Calu3 (cell line): ENCODE data around the gene RPS15. TPM values are rescaled to one million over a fixed set of nuclear protein-coding genes. Genes with fewer than 3 reads are reported as not detected.
A peak's percentile ranks its signal among the peaks of the same experiment; 100 is the strongest.
"Not testable (repeated sequence)": the region's sequence is repeated elsewhere in the genome, so short reads cannot be mapped to it uniquely, and the experiment has no call there.

Experiments
- BruUV-seq: library from RNA; stranded (reverse); fragments of 400-500 nt; replicated peaks from 2 replicates; lab custom pipeline; 2021; lab: Mats Ljungman, UMichigan
- CTCF ChIA-PET: fragments of 300-600 bp; sonication (Branson Sonifier 250); formaldehyde crosslinking; loops from one replicate; lab custom pipeline; 2022; ENCODE audit warnings: antibody characterized with exemption; lab: Charles Lee
- DNase-seq: peaks from one replicate; pipeline ENCODE4 v3.0.0; 2022
- H3K27ac Mint-ChIP-seq: one replicate; pipeline ENCODE4 v1.8.0; 2022; ENCODE audit warnings: mixed read lengths; ENCODE audit not compliant: unreplicated experiment
- H3K27me3 Mint-ChIP-seq: one replicate; pipeline ENCODE4 v1.8.0; 2022; ENCODE audit warnings: mixed read lengths; ENCODE audit not compliant: unreplicated experiment
- H3K36me3 Mint-ChIP-seq: one replicate; pipeline ENCODE4 v1.8.0; 2022; ENCODE audit warnings: mild to moderate bottlenecking, moderate library complexity, mixed read lengths; ENCODE audit not compliant: insufficient read depth, unreplicated experiment
- H3K4me1 Mint-ChIP-seq: one replicate; pipeline ENCODE4 v1.8.0; 2022; ENCODE audit warnings: mild to moderate bottlenecking, low read depth, mixed read lengths; ENCODE audit not compliant: unreplicated experiment
- H3K4me3 Mint-ChIP-seq: one replicate; pipeline ENCODE4 v1.8.0; 2022; ENCODE audit warnings: mild to moderate bottlenecking, low read depth, moderate library complexity, mixed read lengths; ENCODE audit not compliant: unreplicated experiment
- H3K9me3 Mint-ChIP-seq: one replicate; pipeline ENCODE4 v1.8.0; 2022; ENCODE audit warnings: low read depth, mixed read lengths; ENCODE audit not compliant: unreplicated experiment
- intact Hi-C: fragments of 100-400 bp; cut with micrococcal nuclease; formaldehyde crosslinking; loops from one replicate; pipeline ENCODE4 v1.10.0; 2022; ENCODE audit not compliant: unreplicated experiment
- total RNA-seq: library from RNA; stranded (reverse); gene quantifications from 2 replicates; pipeline ENCODE4 v1.2.3, GENCODE V29; 2022
- TF ChIP-seq, protein P1 (sequence below): fragments of 200-600 bp; IDR thresholded peaks from one replicate; pipeline ENCODE4 v1.8.0; 2022; ENCODE audit warnings: antibody characterized with exemption; ENCODE audit not compliant: unreplicated experiment

The RPS15 gene
- total RNA-seq, 1 experiment from 2014 or later = 628 TPM

DNA sequence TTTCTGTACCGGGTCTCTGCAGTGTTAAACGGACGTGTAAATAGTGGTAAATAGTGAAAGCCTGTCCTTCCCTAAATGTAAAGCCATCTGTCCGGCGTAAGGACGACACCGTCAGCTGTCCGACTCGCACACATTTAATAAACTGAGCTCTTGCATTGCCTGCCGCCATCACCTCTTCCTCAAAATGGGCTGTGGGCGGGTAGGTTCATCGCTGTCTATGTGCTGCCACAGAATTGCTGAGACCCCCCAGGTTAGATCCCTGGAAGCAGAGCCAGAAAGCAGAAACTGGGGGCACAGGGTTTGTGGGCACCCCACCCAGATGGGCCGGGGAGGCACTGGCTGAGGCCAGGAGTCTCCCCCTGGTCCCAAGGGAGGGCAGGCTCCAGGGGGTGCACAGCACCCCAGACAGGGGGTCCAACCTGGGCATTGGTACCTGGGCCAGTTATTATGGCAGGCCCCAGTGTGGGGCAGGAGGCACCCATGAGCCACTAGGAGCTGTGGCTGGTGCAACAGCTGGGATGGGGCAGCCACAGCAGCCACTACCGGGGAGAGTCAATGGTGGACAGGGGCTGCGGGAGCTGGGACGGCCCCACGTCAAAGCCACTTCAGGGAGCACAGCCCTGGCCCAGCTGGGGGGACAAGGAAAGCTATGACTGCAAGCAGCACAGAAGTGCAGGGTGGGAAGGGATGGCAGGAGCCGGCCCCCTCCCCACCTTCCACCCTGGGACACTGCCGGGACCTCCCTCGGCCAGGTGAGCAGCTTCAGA is 35.1 kb downstream of the RPS15 start:
- Mint-ChIP-seq H3K4me3 (no peak overlapping the region), H3K9me3 (no peaks in the 10 kb centered on the region), H3K27me3 (no peaks in the 10 kb centered on the region), H3K36me3 (peaks cover 27% of the 10 kb centered on the region), H3K27ac (no peak overlapping the region), H3K4me1 (no peaks in the 10 kb centered on the region)
- TF ChIP-seq, protein P1, sequence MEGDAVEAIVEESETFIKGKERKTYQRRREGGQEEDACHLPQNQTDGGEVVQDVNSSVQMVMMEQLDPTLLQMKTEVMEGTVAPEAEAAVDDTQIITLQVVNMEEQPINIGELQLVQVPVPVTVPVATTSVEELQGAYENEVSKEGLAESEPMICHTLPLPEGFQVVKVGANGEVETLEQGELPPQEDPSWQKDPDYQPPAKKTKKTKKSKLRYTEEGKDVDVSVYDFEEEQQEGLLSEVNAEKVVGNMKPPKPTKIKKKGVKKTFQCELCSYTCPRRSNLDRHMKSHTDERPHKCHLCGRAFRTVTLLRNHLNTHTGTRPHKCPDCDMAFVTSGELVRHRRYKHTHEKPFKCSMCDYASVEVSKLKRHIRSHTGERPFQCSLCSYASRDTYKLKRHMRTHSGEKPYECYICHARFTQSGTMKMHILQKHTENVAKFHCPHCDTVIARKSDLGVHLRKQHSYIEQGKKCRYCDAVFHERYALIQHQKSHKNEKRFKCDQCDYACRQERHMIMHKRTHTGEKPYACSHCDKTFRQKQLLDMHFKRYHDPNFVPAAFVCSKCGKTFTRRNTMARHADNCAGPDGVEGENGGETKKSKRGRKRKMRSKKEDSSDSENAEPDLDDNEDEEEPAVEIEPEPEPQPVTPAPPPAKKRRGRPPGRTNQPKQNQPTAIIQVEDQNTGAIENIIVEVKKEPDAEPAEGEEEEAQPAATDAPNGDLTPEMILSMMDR = no peak
- DNase-seq = no peak
- BruUV-seq = no TSS peak
- CTCF ChIA-PET = interaction anchor here (0.6 kb wide), 1 partner anchor 839 kb away, joined by 3 read pairs; no protein-coding TSS in a partner anchor
- intact Hi-C loops = no loop called here

DNA sequence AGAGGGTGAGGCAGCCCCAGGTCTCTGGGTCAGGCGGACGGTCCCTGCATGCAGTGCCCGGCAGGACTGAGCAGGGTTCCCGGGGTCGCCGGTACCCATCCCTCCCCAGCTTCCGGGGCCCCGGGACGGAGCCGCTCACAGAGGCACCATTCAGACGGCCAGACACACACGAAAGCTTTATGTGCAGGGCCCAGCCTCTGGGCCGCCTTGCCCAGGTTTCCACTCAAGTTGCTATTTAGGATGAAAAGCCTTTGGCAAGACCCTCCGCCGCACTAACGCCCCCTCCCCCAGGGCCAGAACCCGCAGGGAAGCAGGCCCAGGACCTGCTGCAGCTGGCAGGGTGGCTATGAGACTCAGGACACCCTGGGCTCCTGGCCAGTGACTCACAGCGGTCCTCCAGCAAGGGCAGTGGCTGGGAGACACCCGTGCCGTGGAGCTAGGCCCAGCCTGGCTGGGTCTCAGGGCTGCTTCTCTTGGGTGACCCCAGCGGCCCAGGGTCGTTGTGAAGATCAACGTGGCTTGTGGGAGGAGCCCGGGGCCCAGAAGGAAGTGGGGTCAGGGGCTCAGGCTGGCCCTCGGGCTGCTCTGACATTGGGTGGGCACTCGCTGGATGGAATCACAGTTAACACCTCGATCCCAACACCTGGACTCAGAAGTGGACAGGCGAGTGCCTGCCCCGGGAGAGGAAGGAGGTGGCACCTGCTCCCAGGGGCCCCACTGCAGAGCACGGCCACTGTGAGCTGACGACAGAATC is 36.0 kb downstream of the RPS15 start:
- no TSS peak for BruUV-seq
- no peak for DNase-seq
- Mint-ChIP-seq H3K27ac (no peak overlapping the region), H3K4me1 (no peaks in the 10 kb centered on the region), H3K9me3 (no peaks in the 10 kb centered on the region), H3K27me3 (no peaks in the 10 kb centered on the region), H3K4me3 (no peak overlapping the region), H3K36me3 (peaks cover 37% of the 10 kb centered on the region)
- CTCF ChIA-PET = interaction anchor here (0.6 kb wide), 1 partner anchor 840 kb away, joined by 3 read pairs; no protein-coding TSS in a partner anchor
- TF ChIP-seq, protein P1 = no peak
- intact Hi-C loops = no loop called here

DNA sequence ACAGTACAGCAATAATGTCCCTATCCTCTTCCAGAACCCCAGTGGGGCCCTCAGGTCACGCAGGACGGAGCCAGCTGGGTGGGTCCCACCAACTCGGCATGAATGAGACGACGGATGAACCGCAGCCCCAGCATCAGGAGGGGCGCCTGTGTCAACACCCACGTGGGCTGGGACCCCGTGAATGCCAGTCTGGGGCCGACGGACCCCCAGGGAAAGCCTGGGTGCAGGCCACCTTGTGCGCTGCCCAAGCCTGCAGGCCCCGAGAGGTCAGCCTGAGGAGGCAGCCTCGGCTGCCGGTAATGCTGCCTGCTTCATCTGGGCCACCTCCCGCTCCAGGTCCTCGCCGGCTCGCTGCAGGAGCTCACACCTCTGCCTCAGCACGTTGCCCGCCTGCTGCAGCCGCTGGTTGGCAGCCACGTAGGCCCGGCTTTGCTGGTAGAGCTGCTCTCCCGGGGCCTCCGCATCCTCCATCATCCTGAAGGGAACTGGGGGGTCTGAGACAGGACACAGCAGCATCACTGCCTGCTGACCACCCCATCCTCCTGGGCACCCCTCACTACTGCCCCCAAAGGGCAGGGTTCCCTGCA is 36.7 kb downstream of the RPS15 start:
- Mint-ChIP-seq H3K36me3 (peaks cover 39% of the 10 kb centered on the region), H3K27me3 (peaks cover 1% of the 10 kb centered on the region), H3K4me3 (no peak overlapping the region), H3K27ac (no peak overlapping the region), H3K9me3 (no peaks in the 10 kb centered on the region), H3K4me1 (no peaks in the 10 kb centered on the region)
- intact Hi-C loops = no loop called here
- CTCF ChIA-PET = no interaction called here
- TF ChIP-seq, protein P1 = no peak
- DNase-seq = no peak
- no TSS peak for BruUV-seq

DNA sequence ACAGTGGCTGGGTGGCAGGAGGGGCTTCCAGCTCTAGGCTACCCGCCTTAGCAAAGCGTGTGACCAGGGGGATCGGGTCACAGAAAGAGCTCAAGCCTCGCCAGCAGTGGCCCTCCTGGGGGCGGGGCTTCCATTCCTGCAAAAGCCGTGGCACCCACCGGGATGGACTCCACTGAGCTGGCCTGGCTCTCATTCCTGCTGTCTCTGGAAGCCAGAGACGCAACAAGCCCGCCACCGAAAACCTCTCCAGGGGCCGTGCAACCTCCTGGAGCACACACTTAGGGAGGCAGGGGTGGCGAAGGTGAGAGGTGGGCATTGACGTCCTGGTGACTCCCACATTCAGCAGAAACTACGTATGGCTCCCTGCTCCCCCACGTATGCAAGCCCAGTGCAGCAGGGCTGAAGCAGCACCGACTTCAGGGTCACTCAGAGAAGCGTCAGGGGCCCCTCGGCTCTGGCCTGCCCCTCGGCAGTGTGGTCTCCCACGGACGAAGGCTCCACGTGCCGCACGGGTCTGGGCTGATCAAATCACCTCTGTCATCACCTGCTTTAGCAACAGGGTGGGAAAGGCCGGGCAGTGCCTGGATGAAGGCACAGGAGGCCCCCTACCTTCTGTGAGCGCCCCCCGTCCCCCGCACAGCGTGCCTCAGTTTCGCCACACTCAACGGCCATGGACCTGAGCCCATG is 37.7 kb downstream of the RPS15 start:
- no peak for DNase-seq
- H3K27ac Mint-ChIP-seq = no peak overlapping the region
- TF ChIP-seq, protein P1 = no peak
- no peak overlapping the region for H3K4me3 Mint-ChIP-seq
- intact Hi-C loops = no loop called here
- H3K9me3 Mint-ChIP-seq = no peaks in the 10 kb centered on the region
- H3K36me3 Mint-ChIP-seq = peaks cover 33% of the 10 kb centered on the region
- no peaks in the 10 kb centered on the region for H3K4me1 Mint-ChIP-seq
- peaks cover 12% of the 10 kb centered on the region for H3K27me3 Mint-ChIP-seq
- BruUV-seq = no TSS peak
- CTCF ChIA-PET = no interaction called here

DNA sequence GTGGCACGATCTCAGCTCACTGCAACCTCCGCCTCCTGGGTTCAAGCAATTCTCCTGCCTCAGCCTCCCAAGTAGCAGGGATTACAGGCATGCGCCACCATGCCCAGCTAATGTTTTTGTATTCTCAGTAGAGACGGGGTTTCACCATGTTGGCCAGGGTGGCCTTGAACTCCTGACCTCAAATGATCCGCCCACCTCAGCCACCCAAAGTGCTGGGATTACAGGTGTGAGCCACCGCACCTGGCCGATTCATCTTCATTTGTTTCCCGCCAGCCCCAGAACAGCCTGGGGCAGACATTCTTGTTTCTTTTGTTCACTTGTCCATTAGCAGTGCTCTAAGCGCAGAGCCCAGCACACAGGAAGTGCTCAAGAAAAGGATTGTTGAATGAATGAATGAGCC is 38.9 kb downstream of the RPS15 start:
- Mint-ChIP-seq H3K27me3 (peaks cover 15% of the 10 kb centered on the region), H3K36me3 (peaks cover 33% of the 10 kb centered on the region), H3K4me3 (peak overlapping the region; percentile 91)
- CTCF ChIA-PET, H3K27ac Mint-ChIP-seq, H3K9me3 Mint-ChIP-seq, BruUV-seq, DNase-seq, H3K4me1 Mint-ChIP-seq, intact Hi-C loops: not testable (repeated sequence)
